Progenitor cell of endocrine pancreas (in vitro differentiated cells): ENCODE results near the gene ETDC. TPM values are rescaled to one million over a fixed set of nuclear protein-coding genes. Genes with fewer than 3 reads are reported as not detected.

ENCODE experiments used
- DNase-seq: peaks from one replicate; pipeline ENCODE4 v3.0.0; 2021; ENCODE audit warnings: low spot score; ENCODE audit not compliant: unreplicated experiment
- H3K27ac Mint-ChIP-seq: 2 replicates; pipeline ENCODE4 v1.8.0; 2021; ENCODE audit warnings: mild to moderate bottlenecking, moderate library complexity, mixed read lengths
- H3K27me3 Mint-ChIP-seq: 2 replicates; pipeline ENCODE4 v1.8.0; 2021; ENCODE audit warnings: mixed read lengths
- H3K36me3 Mint-ChIP-seq: 2 replicates; pipeline ENCODE4 v1.8.0; 2022; ENCODE audit warnings: mixed read lengths; ENCODE audit not compliant: insufficient read depth
- H3K4me1 Mint-ChIP-seq: 2 replicates; pipeline ENCODE4 v1.8.0; 2021; ENCODE audit warnings: low read depth, mixed read lengths
- H3K4me3 Mint-ChIP-seq: 2 replicates; pipeline ENCODE4 v1.8.0; 2021; ENCODE audit warnings: low read depth, mild to moderate bottlenecking, moderate library complexity, mixed read lengths
- H3K9me3 Mint-ChIP-seq: 2 replicates; pipeline ENCODE4 v1.8.0; 2021; ENCODE audit warnings: low read depth, mixed read lengths
- total RNA-seq: library from RNA; stranded (reverse); gene quantifications from 2 replicates; pipeline ENCODE4 v1.2.1, GENCODE V29; 2021
- TF ChIP-seq, protein P1 (sequence below): fragments of 200-600 bp; sonication (generic); IDR thresholded peaks from one replicate; pipeline ENCODE4 v1.5.0; 2021; ENCODE audit warnings: antibody characterized with exemption, mild to moderate bottlenecking; ENCODE audit not compliant: unreplicated experiment

ETDC gene
- total RNA-seq, 1 donor from 2014 or later = not detected

DNA sequence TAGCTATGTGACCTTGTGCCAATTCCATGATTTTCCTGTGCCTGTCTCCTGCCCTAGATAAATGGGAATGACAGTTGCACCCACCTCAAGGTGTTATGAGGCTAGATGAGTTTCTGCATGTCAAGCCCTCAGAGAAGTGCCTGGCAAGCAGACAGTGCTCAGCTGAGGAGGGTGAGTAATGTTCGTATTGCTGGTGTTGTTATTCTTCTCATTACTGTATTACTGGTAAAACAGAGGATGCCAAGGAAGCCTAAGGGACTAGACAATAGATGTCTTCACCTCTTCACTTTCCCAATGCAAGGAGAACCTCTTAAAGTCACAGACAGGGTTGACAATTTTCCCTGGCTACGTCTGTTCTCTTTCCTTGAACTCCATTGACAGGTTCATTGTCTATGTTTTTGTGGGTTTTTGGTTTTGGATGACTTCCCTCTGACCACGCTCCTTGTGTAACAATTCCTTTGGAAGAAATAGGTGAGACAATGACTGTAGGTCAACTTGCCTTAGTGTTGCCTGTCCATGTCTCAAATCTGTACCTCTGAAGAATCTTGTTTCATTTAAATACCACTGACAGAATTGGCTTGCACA lies 19.2 kb downstream of the ETDC start:
- Mint-ChIP-seq H3K4me1 (no peaks in the 10 kb centered on the region), H3K36me3 (peaks cover 22% of the 10 kb centered on the region), H3K9me3 (peaks cover 25% of the 10 kb centered on the region), H3K4me3 (no peak overlapping the region), H3K27me3 (no peaks in the 10 kb centered on the region), H3K27ac (no peak overlapping the region)
- TF ChIP-seq, protein P1, sequence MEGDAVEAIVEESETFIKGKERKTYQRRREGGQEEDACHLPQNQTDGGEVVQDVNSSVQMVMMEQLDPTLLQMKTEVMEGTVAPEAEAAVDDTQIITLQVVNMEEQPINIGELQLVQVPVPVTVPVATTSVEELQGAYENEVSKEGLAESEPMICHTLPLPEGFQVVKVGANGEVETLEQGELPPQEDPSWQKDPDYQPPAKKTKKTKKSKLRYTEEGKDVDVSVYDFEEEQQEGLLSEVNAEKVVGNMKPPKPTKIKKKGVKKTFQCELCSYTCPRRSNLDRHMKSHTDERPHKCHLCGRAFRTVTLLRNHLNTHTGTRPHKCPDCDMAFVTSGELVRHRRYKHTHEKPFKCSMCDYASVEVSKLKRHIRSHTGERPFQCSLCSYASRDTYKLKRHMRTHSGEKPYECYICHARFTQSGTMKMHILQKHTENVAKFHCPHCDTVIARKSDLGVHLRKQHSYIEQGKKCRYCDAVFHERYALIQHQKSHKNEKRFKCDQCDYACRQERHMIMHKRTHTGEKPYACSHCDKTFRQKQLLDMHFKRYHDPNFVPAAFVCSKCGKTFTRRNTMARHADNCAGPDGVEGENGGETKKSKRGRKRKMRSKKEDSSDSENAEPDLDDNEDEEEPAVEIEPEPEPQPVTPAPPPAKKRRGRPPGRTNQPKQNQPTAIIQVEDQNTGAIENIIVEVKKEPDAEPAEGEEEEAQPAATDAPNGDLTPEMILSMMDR = no peak
- DNase-seq = no peak

GRCh38 chrX:135330706-135331105 lies 21.4 kb downstream of the ETDC start:
- Mint-ChIP-seq H3K36me3 (peaks cover 12% of the 10 kb centered on the region), H3K4me1 (no peaks in the 10 kb centered on the region), H3K9me3 (peaks cover 14% of the 10 kb centered on the region), H3K27ac (no peak overlapping the region), H3K27me3 (no peaks in the 10 kb centered on the region), H3K4me3 (no peak overlapping the region)
- TF ChIP-seq, protein P1 = no peak
- no peak for DNase-seq

DNA sequence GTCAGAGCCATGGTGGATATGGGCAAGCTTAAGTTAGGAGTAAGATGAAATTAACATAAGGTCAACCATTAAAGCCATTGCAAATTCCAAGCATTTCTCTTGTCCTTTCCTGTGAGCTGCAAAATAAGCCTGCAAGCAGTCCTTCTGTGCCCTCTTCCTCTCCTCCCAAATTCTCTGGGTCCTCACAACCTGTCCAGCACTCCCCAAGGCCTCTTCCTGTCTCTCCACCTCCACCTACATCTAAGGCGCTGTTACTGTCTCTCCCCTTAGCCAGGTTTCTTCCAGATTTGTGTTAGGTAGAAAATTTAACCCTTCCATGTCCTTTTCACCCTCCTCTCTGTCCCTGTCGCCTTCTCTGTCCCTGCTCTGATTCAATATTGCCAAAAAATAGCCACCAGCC lies 22.2 kb downstream of the ETDC start:
- peaks cover 8% of the 10 kb centered on the region for H3K36me3 Mint-ChIP-seq
- no peak for DNase-seq
- H3K27me3 Mint-ChIP-seq = no peaks in the 10 kb centered on the region
- H3K4me1 Mint-ChIP-seq = peaks cover under 1% of the 10 kb centered on the region
- H3K27ac Mint-ChIP-seq = no peak overlapping the region
- H3K4me3 Mint-ChIP-seq = no peak overlapping the region
- TF ChIP-seq, protein P1 = no peak
- peaks cover 15% of the 10 kb centered on the region for H3K9me3 Mint-ChIP-seq

DNA sequence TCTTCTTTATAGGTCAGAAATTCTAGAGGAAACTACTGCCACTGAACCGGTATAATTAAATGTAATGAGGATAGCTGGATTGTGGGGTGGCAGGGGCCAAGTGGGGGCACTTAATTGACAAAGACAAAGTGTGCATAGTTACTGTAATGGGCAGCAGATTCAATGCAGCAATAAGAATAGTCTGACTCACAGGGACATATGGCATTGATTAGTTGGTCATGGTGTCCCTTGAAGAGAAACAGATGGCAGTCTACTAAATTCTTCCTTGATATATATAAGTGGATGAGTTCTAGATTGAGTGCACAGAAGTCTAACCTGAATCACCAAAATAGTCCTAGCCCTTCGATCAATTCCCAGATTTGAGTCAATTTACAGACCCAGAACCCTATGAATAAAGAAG lies 31.6 kb downstream of the ETDC start:
- TF ChIP-seq, protein P1 = no peak
- H3K27me3 Mint-ChIP-seq = no peaks in the 10 kb centered on the region
- H3K4me1 Mint-ChIP-seq = peaks cover 34% of the 10 kb centered on the region
- H3K9me3 Mint-ChIP-seq = peaks cover 24% of the 10 kb centered on the region
- H3K4me3 Mint-ChIP-seq = no peak overlapping the region
- no peak for DNase-seq
- peaks cover 4% of the 10 kb centered on the region for H3K36me3 Mint-ChIP-seq
- H3K27ac Mint-ChIP-seq = no peak overlapping the region

GRCh38 chrX:135345107-135345589 lies 35.9 kb downstream of the ETDC start:
- Mint-ChIP-seq H3K27me3 (no peaks in the 10 kb centered on the region), H3K27ac (peak overlapping the region; percentile 5), H3K4me3 (peak overlapping the region; percentile 94), H3K36me3 (peaks cover 2% of the 10 kb centered on the region), H3K9me3 (peaks cover 18% of the 10 kb centered on the region), H3K4me1 (peaks cover 26% of the 10 kb centered on the region)
- no peak for DNase-seq
- TF ChIP-seq, protein P1 = no peak
